ENCODE data around the gene PTPN14.
A peak's percentile ranks its signal among the peaks of the same experiment; 100 is the strongest.

Gene PTPN14

DNA sequence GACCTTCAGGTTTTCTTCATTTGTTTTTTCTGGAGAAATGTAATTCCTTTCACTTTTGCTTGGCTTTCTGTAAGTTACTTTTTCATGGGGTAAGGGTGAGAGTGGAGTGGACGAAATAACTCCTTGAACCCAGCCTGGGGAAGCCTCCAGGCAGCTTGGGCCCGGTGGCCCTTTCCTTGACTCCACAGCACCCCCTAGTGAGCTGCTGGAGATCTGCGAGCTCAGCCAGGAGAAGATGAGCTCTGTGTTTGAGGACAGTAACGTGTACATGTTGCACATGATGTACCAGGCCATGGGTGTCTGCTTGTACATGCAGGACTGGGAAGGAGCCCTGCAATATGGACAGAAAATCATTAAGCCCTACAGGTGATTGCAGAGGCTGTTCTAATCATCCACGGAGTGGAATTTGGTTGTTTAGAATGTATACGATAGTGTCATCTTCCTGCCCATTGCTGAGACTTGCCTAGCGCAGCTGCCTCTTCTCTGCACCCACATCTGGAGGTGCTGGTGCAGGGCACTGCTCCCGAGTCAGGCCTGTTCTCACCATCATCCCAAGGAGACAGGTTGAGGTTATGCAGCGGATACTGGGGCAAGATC is 219.5 kb downstream of the PTPN14 start:
- peak; percentile 79 for DNase-seq (ENCODE audit: low spot score)

DNA sequence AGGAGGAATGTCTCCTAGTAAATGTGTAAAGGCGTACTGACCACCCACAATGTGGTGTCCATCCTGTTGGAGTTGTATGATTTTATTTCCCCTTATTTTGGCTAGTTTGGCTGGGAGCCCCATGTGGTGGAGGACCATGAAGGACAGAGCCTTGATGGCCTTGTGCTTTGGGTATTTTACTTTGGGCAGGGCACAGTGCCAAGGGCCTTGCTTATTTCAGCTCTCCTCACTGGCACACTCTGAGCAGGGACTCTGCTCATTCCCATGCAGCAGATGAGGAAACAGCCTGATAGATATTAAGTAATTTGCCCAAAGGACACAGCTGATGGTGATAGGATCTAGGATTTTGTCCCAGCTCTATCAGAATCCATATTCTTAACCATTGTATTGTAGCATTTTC is 220.2 kb downstream of the PTPN14 start:
- no peak for DNase-seq (ENCODE audit: low spot score)

DNA sequence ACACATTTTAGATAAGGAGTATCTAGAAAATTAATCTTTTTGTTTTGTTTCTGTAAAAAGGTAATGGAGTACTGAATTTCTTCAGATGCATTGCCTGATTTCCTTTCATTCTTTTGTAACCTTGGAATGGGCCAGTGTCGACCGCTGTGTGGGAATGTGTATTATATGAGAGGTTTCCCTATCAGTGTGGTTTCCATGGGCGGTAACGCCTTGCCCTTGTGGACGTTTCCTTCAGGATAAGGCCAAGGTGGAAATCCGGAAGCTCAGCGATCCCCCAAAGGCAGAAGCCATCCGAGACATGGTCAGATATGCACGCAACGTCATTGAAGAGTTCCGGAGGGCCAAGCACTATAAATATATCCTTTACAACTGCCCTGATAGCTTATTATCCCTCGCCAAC is 220.7 kb downstream of the PTPN14 start:
- no peak for DNase-seq (ENCODE audit: low spot score)

DNA sequence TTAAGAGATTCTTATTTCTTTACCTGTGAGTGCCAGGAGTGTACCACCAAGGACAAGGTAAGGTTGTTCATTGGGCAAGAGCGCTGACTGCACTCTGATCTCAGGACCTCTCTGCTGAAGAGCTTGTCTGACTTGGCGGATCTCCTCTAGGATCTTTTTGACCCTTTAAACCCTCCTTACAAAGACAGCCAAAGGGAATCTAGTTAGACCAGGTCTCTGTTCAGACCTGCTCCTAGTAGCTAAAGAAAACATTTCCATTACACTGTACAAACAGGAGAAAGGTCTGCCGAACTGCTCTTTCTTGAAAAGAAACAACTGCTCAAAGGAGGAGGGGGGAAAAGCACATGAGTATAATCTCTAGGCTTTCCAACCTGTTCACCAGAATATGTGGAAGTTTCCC is 221.2 kb downstream of the PTPN14 start:
- no peak for DNase-seq (ENCODE audit: low spot score)

DNA sequence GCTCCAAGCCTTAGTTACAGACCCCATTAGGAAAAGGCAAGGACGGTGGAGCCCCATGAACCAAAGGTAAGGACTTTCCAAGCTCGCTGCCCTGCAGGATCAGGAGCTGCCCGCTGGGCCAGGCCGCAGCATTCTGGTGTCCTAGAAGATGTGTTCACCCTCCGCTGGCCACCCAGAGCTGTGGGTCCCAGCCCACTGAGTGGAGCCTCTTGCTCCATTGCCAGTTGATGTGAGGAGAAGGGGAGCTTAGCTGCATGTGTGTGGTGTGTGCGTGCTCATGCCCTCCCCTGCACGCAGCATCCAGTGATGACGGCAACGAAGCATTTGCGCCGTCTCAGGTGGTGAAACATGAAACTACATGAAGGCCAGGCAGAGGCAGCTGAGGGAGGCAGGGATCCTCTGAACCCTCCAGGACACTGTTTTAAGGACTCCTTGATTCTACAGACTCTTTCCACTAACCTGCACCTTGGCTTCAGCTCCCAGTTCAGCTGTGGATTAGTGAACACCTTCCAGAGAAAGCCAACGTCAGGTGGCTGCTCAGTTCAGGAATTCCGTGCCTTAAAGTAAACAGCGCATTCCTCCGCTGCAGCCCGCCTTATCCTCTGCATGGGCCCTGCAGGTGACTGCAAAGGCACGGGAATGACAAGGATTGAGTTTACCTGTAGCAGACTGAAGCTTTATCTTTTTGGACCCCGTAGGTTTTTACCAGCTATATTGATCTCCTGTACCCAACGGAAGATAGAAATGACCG is 221.8 kb downstream of the PTPN14 start:
- no peak for DNase-seq (ENCODE audit: low spot score)

DNA sequence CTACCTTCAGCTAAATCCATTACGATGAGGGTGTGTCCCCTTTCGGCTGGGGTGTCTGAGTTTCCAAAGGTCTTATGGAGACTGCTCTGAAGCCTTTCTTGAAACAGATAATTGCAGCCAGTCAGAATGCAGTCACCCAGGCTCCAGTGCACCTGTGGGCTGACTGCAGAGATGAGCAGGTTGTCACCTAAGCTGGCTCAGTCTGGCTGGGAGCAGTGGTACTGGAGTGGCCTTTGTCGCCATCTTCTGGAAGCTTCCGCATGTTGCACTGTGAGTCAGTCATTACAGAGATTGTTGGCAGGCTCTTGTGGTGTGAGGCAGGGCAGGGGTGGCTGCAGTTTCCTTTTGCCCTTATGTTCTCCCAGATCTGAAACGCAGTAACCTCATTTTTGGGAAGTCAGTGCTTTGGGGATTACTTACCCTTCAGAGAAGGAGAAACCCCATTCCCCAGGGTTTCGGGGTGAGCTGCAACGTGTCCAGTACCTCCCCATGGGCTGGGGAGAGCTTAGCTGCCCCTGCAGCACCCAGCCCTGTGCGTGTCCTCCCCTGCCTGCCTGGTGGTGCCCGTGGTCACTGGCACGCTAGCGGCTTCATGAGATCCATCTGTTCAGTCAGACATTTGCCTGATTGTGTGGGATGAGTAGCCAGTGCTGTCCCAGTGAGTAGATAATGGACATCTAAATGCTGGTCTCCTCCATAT is 222.5 kb downstream of the PTPN14 start:
- DNase-seq (ENCODE audit: low spot score): peak; percentile 79

DNA sequence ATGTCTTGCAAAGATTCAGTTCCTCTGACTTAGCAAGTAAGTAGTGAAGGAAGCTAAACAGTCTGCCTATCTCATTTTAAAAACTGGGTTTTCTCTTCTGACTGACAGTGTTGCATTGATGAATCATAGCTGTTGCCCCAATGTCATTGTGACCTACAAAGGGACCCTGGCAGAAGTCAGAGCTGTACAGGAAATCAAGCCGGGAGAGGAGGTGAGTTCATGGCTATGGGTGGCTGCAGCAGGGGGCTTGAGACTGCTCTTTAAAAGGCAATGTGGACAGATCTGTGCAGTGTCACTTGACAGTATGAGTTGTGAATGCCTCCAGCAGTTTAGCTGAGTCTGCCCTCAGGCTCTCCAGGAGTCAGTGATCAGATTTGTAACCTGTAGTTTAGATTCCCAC is 223.9 kb downstream of the PTPN14 start:
- DNase-seq (ENCODE audit: low spot score): no peak

DNA sequence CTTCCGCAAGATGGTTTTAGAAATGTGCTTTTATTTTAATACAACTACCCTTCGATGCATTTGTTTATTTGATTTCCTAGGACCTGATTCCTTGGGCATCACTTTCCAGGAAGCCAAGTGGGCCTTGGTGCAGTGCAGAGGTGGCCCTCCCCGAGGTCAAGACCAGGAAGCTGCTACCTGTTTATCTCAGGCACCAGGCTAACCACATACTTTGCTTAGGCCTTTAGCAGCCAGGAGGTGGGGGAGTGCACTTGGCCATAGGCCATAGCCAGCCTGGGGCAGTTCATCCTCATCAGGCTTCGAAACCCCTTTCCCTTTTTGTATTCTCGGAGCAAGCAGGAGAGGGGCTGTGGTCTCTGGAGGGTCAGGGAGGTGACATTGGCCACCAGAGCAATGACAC is 225.0 kb downstream of the PTPN14 start:
- no peak for DNase-seq (ENCODE audit: low spot score)

DNA sequence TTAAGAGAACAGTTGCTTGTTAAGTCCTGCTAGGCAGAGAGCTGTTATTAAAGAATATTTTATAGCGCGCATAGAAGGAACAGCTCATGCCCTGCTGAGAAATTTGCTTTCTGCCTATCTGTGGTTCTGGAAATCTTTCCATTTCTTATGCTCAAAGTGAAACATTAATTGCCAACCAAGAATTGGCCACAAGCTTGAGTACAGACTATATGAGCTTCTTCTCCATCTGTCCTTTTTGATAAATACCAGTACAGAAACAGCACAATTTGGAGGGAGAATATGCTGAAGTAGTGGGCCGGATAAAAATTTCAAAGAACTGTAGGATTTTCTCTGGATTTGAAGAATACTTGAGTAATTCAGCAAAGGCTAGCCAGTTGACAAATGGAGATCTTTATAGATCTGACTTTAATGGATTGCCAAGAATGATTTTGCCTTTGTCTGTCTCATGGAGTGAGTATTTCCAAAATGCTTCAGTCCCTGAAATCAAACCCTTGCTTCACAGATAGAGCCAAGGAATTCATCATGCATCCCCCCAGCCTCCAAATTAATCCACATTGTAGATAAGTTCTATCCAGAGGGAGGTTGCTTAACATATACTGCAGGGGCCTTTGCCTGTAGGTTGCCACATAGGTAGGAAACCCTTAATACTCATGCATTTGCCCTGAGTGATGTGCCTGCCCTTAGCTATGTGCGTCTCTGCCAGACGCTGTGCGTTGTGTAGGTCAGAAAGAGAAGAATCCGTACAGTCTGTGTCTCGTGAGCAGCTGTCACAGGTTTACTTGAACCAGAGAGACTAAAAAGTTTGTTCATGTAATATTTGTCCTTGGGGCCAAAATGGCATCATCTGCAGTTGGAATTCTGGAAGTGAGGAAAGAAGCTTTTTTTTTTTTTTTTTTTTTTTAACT is 226.3 kb downstream of the PTPN14 start:
- DNase-seq (ENCODE audit: low spot score): no peak

DNA sequence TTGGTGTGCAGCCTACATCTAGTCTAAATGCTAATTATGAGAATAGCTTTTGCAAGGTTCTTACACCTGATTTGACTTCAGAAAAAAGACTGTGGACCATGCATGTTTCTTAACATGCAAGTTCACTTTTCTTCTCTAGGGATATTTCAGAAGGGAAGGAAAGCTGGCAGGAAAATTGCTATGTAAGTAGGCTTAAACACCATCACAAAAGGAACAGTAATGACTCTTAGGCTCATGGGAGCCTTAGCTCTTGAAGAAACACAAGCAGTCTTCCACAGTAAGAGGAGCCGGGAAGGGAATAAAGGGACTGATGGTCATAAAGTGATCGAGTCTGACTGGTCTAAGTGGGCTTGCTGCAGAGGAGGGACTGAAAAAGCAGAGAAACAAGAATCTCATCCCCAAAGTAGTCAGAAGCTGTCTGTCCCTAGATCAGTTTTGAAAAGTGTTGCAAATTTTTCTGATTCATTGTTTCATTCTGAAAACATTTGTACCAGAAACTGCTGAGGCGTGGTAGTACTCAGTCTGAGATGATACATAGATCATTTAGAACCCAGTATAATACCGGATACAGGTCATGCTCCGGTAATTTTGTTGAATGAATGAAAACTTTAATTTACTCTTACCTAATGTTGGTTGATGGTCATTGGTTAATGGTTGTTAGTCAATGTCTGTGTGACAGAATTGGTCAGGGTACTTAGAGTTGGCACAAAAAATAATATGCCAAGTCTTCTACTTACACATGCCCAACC is 229.5 kb downstream of the PTPN14 start:
- DNase-seq (ENCODE audit: low spot score): no peak

DNA sequence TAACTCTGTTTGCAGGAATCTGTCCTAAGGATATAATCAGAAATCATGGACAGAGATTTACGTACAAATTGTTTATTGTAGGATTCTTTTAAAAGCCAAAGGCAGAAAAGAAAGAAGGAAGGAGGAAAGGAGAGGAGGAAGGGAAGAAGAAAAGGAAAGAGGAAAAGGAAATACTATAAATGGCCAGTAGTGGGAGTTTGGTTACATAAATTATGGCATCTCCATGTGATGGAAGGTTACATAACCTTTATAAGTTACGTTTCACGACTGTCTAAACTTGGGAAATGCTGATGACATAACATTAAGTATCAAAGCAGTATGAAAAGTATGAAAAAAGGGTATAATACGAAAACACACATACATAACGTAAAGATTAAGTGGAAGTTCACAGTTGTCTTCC is 231.5 kb downstream of the PTPN14 start:
- no peak for DNase-seq (ENCODE audit: low spot score)

DNA sequence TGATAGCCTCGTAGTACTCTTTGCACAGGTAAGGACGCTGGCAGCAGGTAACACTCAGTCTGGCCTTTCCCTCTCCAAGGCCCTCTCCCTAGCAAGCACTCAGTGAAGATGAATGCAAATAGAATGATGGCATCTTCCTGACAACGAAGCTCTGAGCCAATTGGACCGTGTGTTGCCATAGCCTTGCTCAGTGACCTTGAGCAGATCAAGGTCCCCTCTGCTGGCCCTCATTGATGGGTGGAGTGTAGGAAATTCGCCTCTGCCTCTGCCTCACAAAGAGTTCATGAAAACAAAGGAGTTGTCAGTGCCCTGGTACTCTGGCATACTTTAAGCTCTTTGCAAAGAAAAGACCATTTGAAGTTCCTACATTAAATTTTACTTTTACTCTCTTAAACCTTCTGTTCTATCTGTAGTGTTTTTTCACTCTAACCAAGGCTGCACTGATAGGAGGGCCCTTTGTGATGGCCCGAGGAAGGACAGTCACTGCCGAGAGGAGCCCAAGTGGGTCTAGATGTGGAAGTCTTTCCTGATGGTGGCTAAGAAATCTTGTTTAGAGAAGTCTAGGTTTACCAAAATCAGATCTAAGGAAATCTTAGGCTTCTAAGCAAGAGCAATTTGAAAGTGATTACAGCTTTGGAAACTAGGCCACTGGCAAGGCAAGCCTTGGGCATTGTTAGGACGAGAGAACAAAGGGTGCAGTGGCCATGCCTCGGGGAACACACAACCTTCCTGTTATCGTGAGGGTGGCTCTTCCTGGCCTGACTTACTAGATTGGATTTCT is 232.3 kb downstream of the PTPN14 start:
- no peak for DNase-seq (ENCODE audit: low spot score)

DNA sequence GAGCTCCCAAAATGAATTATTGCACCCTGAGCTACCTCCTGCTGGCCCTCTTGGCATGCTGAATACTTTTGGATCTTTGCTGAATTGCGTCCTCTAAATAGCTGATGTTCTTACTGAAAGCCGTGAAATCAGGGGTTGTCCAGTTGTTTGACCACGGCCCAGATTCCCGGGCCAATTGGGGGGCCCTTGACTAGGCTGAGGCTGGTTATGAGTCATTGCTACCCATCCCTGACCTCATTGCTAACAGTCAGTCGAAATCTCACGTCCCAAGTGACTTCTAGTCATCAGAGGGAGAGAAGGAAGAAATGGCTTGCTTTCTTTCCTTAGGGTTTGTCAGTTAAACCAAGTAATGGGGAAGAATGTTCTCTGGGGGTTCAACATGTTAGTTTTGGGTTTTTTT is 233.0 kb downstream of the PTPN14 start:
- no peak for DNase-seq (ENCODE audit: low spot score)

DNA sequence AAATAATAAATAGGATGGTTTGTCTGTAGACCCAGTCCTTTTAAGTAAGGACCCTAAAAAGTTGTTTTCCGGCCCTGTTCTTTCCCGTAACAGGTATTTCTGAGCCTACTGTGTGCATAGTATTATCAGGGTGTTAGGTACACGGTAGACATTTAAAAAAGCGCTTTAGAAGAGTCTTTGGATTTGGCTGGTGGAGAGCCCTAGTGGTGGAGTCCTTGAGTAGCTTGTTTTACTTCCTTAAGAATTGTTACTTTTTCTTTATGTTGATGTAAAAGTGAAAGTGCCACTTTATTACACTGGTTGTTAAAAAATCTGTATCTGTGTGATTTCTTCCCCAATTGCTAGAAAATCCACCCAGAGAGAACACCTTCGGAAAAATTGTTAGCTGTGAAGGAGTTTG is 233.7 kb downstream of the PTPN14 start:
- DNase-seq (ENCODE audit: low spot score): no peak

DNA sequence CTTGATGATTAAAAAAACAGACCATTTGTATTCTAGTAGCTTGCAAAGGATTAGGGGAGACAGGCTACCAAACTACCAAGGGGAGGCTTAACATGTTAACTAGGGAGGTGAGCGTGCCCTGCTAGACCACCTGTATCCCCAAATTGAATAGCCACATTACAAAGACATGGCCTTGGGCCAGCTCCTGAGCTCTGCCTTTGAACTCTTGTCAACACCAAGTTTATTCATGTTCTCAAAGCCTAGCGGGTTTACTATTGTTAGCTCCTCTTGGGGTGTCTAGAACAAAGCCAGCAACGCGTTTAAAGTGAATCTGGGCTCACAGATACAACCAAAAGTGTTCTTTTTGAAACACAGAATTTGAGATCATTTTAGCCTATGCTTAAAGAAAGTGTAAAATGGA is 234.1 kb downstream of the PTPN14 start:
- DNase-seq (ENCODE audit: low spot score): no peak

DNA sequence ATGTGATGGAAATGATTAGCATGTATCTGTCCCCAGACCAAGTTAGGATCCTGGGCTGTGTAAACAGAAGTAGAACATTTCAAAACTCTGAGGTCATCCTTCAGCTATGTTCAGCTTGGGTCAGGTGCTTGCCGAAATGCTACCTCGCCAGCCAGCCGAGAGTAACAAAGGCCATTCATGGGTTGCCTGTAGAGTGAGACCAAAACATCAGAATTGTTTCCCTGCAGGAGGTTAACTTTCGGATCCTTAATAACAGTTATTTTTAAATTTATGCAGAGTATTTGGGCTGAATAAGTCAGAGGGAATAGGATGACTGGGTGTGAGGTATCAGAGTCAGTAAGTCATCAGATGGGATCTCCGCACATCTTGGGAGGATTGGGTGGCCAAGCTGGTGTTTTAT is 234.8 kb downstream of the PTPN14 start:
- DNase-seq (ENCODE audit: low spot score): no peak

DNA sequence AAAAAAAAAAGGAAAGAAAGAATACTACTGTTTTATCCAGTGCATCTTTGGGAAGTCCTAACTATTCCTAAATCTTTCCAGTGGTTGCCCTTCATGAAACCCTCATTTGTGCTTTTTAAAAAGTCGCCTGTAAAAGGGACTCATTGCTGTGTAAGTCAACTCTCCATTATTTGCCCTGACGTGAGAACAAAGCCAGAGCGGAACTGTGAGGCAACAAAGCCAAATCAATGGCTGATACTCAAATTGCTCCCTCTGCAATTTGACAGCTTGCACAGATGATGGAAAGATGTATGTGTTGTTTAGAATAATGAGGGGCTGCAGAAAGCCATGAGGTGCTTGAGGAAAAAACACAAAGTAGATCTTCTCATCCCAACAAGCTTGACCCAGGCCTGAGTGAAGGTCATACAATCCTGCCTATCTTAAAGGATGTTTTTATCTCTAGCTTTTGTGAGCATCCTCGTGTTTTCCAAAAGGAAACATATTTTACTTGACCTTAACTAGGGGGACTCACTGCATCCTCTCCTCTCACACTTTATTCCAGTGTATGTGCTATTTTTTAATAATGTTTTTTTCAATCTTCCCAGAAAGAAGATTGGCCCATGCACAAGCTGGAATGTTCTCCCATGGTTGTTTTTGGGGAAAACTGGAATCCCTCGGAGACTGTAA is 237.1 kb downstream of the PTPN14 start:
- no peak for DNase-seq (ENCODE audit: low spot score)

DNA sequence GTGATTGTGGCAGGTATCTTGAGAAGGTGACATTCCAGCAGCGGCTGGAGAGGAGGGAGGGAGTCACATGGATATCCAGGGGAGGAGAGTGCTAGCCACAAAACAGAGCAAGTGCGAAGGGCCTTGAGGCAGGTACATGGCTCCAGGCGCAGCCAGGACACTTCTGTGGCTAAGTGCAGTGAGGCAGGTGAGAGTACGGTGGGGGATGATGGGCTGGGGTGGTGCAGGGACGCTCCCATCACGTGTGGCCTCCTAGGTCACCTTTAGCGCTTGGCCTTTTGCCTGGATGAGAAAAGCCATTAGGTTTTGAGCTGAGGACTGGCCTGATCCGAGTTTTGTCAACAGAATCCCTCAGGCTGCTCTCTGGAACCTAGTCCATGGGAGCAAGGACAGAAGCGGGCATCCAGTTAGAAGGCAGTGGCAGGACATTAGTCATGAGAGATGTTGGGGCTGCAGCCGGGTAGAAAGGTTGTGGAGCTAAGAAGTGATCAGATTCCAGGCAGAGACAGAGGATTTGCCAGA is 238.8 kb downstream of the PTPN14 start:
- DNase-seq (ENCODE audit: low spot score): no peak

DNA sequence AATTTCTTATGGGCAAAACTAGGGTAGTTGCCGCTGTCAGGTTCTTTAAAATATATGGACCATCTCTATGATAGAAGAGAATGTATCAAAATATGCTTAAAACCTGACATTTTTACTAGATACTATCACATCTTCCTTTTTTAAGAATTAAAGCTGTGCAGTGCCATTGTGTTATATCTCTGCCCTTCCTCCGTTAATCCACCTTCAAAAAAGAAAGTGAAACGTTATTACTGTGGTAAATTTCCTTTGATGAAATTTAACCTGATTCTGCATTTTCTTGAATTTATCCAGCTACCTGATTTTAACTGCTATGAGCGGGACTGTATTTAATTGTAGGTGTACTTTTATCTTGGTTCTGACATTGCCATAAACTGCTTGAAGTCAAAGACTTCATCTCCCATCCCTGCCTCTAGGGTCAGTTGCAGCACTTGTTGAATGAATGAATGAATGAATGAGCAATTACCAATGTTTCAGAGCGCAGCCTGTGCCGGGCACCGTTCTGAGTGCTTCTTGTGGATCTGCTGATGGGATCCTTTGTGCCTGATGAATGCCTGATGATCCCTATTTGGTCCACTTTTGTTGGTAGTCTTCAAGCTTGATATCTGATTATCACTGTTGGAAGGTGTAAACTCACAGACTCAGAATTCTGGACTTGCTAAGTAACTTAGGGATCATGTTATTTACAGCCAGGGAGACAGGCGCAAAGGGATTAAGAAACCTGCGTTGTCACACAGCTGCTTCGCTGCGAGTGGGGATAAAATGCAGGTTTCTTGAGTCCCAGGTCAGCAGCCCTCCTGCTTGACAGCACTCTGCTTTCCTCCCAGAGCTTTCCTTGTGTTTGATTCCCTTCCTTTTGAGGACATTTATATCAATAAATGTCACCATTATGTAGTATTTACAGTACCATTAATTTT is 240.4 kb downstream of the PTPN14 start:
- no peak for DNase-seq (ENCODE audit: low spot score)

Measured in COLO829 (cell line).